ENCODE data around the gene KIF23. TPM values are rescaled to one million over a fixed set of nuclear protein-coding genes. Genes with fewer than 3 reads are reported as not detected.

KIF23 gene
- total RNA-seq, 4 donors from 2014 or later: 2.6 to 39.3 (median 4.3) TPM

- no peak for DNase-seq
- Histone ChIP-seq H3K27me3 (no peaks in the 10 kb centered on the region), H3K9me3 (no peaks in the 10 kb centered on the region), H3K36me3 (no peaks in the 10 kb centered on the region), H3K4me1 (peaks cover 0 to 5% of the 10 kb centered on the region in 2 donors), H3K27ac (peak overlapping the region; percentile 91 to 95), H3K4me3 (peak overlapping the region in 1 of 2 donors; percentile 76)
- intact Hi-C loops (cut with DNase I; ENCODE audit: low total_unique reads): no loop called here
- TF ChIP-seq CTCF (IDR thresholded peaks at IDR 0.05) (no peak), POLR2A (IDR thresholded peaks at IDR 0.05) (no peak)
Measured at GRCh38 chr15:69450968-69451695, 37.0 kb downstream of the KIF23 start.

- peak overlapping the region; percentile 74 to 76 for H3K4me3 ChIP-seq
- H3K9me3 ChIP-seq: no peaks in the 10 kb centered on the region
- peak in 1 of 2 donors; percentile 30 for DNase-seq
- H3K27ac ChIP-seq: peak overlapping the region; percentile 91 to 95
- no peaks in the 10 kb centered on the region for H3K27me3 ChIP-seq
- no peaks in the 10 kb centered on the region for H3K36me3 ChIP-seq
- no peak for TF ChIP-seq POLR2A (IDR thresholded peaks at IDR 0.05)
- TF ChIP-seq CTCF (IDR thresholded peaks at IDR 0.05): no peak
- peaks cover 0 to 5% of the 10 kb centered on the region in 2 donors for H3K4me1 ChIP-seq
- intact Hi-C loops (cut with DNase I; ENCODE audit: low total_unique reads): no loop called here
Measured at GRCh38 chr15:69451951-69452691, 38.0 kb downstream of the KIF23 start.

GRCh38 chr15:69452692-69453521, 38.8 kb downstream of the KIF23 start, which contains the start of gene RPLP1:
Gene RPLP1, plus strand, starts transcription at chr15:69452818. Its CDS starts 131 bp downstream, at chr15:69452949.
- no peaks in the 10 kb centered on the region for H3K36me3 ChIP-seq
- peaks cover 0 to 5% of the 10 kb centered on the region in 2 donors for H3K4me1 ChIP-seq
- DNase-seq: peak; percentile 96
- H3K4me3 ChIP-seq: peak within 1 kb of the TSS; percentile 74 to 76
- peak within 1 kb of the TSS; percentile 91 to 95 for H3K27ac ChIP-seq
- peak in 1 of 4 experiments; percentile 9 for TF ChIP-seq CTCF (IDR thresholded peaks at IDR 0.05)
- TF ChIP-seq POLR2A (IDR thresholded peaks at IDR 0.05): peak; percentile 89 to 90
- H3K27me3 ChIP-seq: no peaks in the 10 kb centered on the region
- H3K9me3 ChIP-seq: no peaks in the 10 kb centered on the region
- intact Hi-C loops (cut with DNase I; ENCODE audit: low total_unique reads): no loop called here

- TF ChIP-seq POLR2A (IDR thresholded peaks at IDR 0.05) (no peak), CTCF (IDR thresholded peaks at IDR 0.05) (no peak)
- peak overlapping the region in 1 of 2 donors; percentile 18 for H3K27ac ChIP-seq
- H3K9me3 ChIP-seq: no peaks in the 10 kb centered on the region
- H3K4me1 ChIP-seq: peaks cover 0 to 5% of the 10 kb centered on the region in 2 donors
- no peak overlapping the region for H3K4me3 ChIP-seq
- H3K27me3 ChIP-seq: no peaks in the 10 kb centered on the region
- no peaks in the 10 kb centered on the region for H3K36me3 ChIP-seq
- no peak for DNase-seq
- intact Hi-C loops (cut with DNase I; ENCODE audit: low total_unique reads): no loop called here
Measured at GRCh38 chr15:69454953-69455352, 40.8 kb downstream of the KIF23 start.

Data from uterus (tissue), 4 donors.